ENCODE data around the gene MARK3.

DNA sequence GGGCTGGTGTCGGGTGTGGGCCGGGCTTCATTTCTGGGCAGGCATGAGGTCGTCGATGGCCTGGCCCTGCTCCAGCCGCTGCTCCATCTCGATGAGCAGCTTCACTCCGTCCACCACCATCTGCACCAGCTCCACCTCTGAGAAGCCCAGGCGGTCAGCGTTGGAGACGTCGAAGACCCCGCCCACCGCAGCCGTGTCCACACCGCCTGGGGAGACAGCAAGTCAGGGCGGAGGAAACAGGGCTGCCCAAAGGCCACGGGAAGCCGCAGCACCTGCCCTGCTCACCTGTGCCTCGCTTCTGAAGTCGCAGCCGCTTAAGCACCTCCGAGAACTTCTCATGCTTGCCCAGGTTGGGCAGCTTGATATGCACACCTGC is 134.6 kb downstream of the MARK3 start:
- TF ChIP-seq HDAC2 (CRISPR knock-in tag; IDR thresholded peaks at IDR 0.05) (no peak), EZH2 (conservative IDR thresholded peaks at IDR 0.05; ENCODE audit: low read depth, low read length) (no peak), ESRRA (CRISPR knock-in tag; IDR thresholded peaks at IDR 0.05; ENCODE audit: low read depth) (no peak), BRD4 (CRISPR knock-in tag; IDR thresholded peaks at IDR 0.05) (no peak), SMC3 (IDR thresholded peaks at IDR 0.05; ENCODE audit: low read length) (no peak), SP4 (CRISPR knock-in tag; IDR thresholded peaks at IDR 0.05) (no peak), SUZ12 (IDR thresholded peaks at IDR 0.05; ENCODE audit: low read depth, low read length) (no peak)
